SK-N-SH (cell line): ENCODE measurements around the gene SNU13. TPM values are rescaled to one million over a fixed set of nuclear protein-coding genes. Genes with fewer than 3 reads are reported as not detected.
A peak's percentile ranks its signal among the peaks of the same experiment; 100 is the strongest.

Experiments
- CTCF ChIA-PET: fragments of 300-600, 350-600 bp; formaldehyde crosslinking; extraction: SDS; loops from one replicate; lab custom pipeline; 2021; lab: Yijun Ruan, JAX
- POLR2A ChIA-PET: fragments of 350-600 bp; sonication (Branson Sonifier 250); formaldehyde crosslinking; extraction: SDS; loops from one replicate; lab custom pipeline; 2020; ENCODE audit warnings: antibody characterized with exemption, inconsistent platforms; lab: Yijun Ruan, JAX
- DNase-seq: peaks from one replicate; pipeline ENCODE4 v3.0.0; 2012
- H2AFZ ChIP-seq: fragments of 200-600 bp; sonication (generic); 2 replicates; pipeline ENCODE4 v1.8.1; 2016; ENCODE audit warnings: antibody characterized with exemption, mild to moderate bottlenecking, low read depth
- H3F3A ChIP-seq: fragments of 200-600 bp; sonication (generic); replicated peaks from 2 replicates; pipeline ENCODE3; 2016; ENCODE audit warnings: antibody characterized with exemption, mild to moderate bottlenecking; ENCODE audit not compliant: insufficient read depth
- H3K27ac ChIP-seq, 2 experiments: fragments of 200-500 bp in 1 of 2; fragments of 200-600 bp in 1 of 2; sonication (Bioruptor generic) in 1 of 2; sonication (generic), shearing (Covaris generic) in 1 of 2; 2 replicates each; pipeline versions ENCODE4 v1.5.1 to v1.6.1; 2014 to 2016; ENCODE audit warnings: low read depth in 2 of 2, inconsistent platforms in 1 of 2, low read length in 1 of 2, mild to moderate bottlenecking in 1 of 2, mixed read lengths in 1 of 2
- H3K27me3 ChIP-seq: fragments of 200-600 bp; sonication (generic), shearing (Covaris generic); 2 replicates; pipeline ENCODE4 v1.6.1; 2016; ENCODE audit warnings: mixed run types; ENCODE audit not compliant: insufficient read depth
- H3K36me3 ChIP-seq, 2 experiments: fragments of 200-500 bp in 1 of 2; fragments of 200-600 bp in 1 of 2; sonication (Bioruptor generic) in 1 of 2; sonication (generic) in 1 of 2; replicated peaks in 1 of 2; 2 replicates each; pipeline versions ENCODE3 to v1.5.1; 2014 to 2016; ENCODE audit warnings: low read length in 1 of 2, mild to moderate bottlenecking in 1 of 2; ENCODE audit not compliant: insufficient read depth in 2 of 2, control insufficient read depth in 1 of 2
- H3K4me1 ChIP-seq, 2 experiments: fragments of 200-500 bp in 1 of 2; fragments of 200-600 bp in 1 of 2; sonication (Bioruptor generic) in 1 of 2; sonication (generic), shearing (Covaris generic) in 1 of 2; 2 replicates each; pipeline versions ENCODE4 v1.5.1 to v1.6.1; 2014 to 2016; ENCODE audit warnings: low read depth in 1 of 2, low read length in 1 of 2, mixed run types in 1 of 2; ENCODE audit not compliant: insufficient read depth in 2 of 2, control insufficient read depth in 1 of 2
- H3K4me2 ChIP-seq: fragments of 200-600 bp; sonication (generic), shearing (Covaris generic); 2 replicates; pipeline ENCODE4 v1.6.1; 2017; ENCODE audit warnings: mixed run types
- H3K4me3 ChIP-seq, 2 experiments: fragments of 200-500 bp in 1 of 2; fragments of 200-600 bp in 1 of 2; sonication (Bioruptor generic) in 1 of 2; sonication (generic), shearing (Covaris generic) in 1 of 2; 2 replicates each; pipeline versions ENCODE4 v1.5.1 to v1.8.1; 2014 to 2016; ENCODE audit warnings: low read depth in 2 of 2, inconsistent platforms in 1 of 2, low read length in 1 of 2, mild to moderate bottlenecking in 1 of 2, mixed read lengths in 1 of 2, moderate library complexity in 1 of 2
- H3K79me2 ChIP-seq: fragments of 200-600 bp; sonication (generic); 2 replicates; pipeline ENCODE4 v1.8.1; 2017; ENCODE audit warnings: mild to moderate bottlenecking; ENCODE audit not compliant: insufficient read depth
- H3K9ac ChIP-seq: fragments of 200-600 bp; sonication (generic); 2 replicates; pipeline ENCODE4 v1.6.1; 2017; ENCODE audit warnings: mixed run types
- H3K9me2 ChIP-seq: fragments of 200-600 bp; sonication (generic); 2 replicates; pipeline ENCODE4 v1.6.1; 2017; ENCODE audit warnings: mixed run types
- H3K9me3 ChIP-seq: fragments of 200-600 bp; sonication (generic); 2 replicates; pipeline ENCODE4 v1.6.1; 2017; ENCODE audit warnings: mixed run types, mild to moderate bottlenecking, moderate library complexity
- H4K20me1 ChIP-seq: fragments of 200-600 bp; sonication (generic); 2 replicates; pipeline ENCODE4 v1.6.1; 2017; ENCODE audit warnings: mild to moderate bottlenecking, mixed run types; ENCODE audit not compliant: insufficient read depth
- ELF1 ChIP-seq: IDR thresholded peaks from 2 replicates; pipeline ENCODE4 v1.4.0; 2012
- FOXM1 ChIP-seq: IDR thresholded peaks from 2 replicates; pipeline ENCODE4 v1.4.0; 2012; ENCODE audit warnings: low read depth, mild to moderate bottlenecking
- GABPA ChIP-seq: IDR thresholded peaks from 2 replicates; pipeline ENCODE4 v1.4.0; 2012; ENCODE audit warnings: low read depth, mild to moderate bottlenecking
- NFIC ChIP-seq: IDR thresholded peaks from 2 replicates; pipeline ENCODE4 v1.4.0; 2012; ENCODE audit warnings: borderline replicate concordance
- NRF1 ChIP-seq: IDR thresholded peaks from 2 replicates; pipeline ENCODE4 v1.6.1; 2012; ENCODE audit warnings: low read depth, mild to moderate bottlenecking, low read length
- RAD21 ChIP-seq: IDR thresholded peaks from 2 replicates; pipeline ENCODE4 v1.6.1; 2012; ENCODE audit warnings: mild to moderate bottlenecking, low read length
- RXRA ChIP-seq: IDR thresholded peaks from 2 replicates; pipeline ENCODE4 v1.4.0; 2012; ENCODE audit warnings: low read depth, mild to moderate bottlenecking, borderline replicate concordance
- SIN3A ChIP-seq: IDR thresholded peaks from 2 replicates; pipeline ENCODE4 v1.6.1; 2012; ENCODE audit warnings: low read depth, mild to moderate bottlenecking, low read length, moderate library complexity, borderline replicate concordance
- TCF12 ChIP-seq: IDR thresholded peaks from 2 replicates; pipeline ENCODE4 v1.4.0; 2012
- YY1 ChIP-seq: IDR thresholded peaks from 2 replicates; pipeline ENCODE4 v1.4.0; 2012; ENCODE audit warnings: low read depth, mild to moderate bottlenecking
- WGBS: methylation state at CpG from one replicate; pipeline ENCODE4 v1.1.6; 2017; ENCODE audit warnings: low lambda C conversion rate; 5-methylcytosine and 5-hydroxymethylcytosine counted together
- polyA plus RNA-seq, 3 experiments: library from polyadenylated mRNA; depleted of rRNA; stranded (reverse); fragments of >200 nt; gene quantifications; 2 replicates each; pipeline ENCODE4 v1.2.3, GENCODE V29; 2012
- TF ChIP-seq, protein P1 (sequence below): IDR thresholded peaks from 2 replicates; pipeline ENCODE4 v1.4.0; 2012; ENCODE audit warnings: low read depth, borderline replicate concordance
- TF ChIP-seq, protein P2 (sequence below): fragments of 150-350 bp; IDR thresholded peaks from 2 replicates; pipeline ENCODE4 v1.6.1; 2016; ENCODE audit warnings: mild to moderate bottlenecking, low read depth, low read length

SNU13 gene
- polyA plus RNA-seq, 1 of the 3 experiments (the other 2 are of a cell fraction) = 282 TPM

DNA sequence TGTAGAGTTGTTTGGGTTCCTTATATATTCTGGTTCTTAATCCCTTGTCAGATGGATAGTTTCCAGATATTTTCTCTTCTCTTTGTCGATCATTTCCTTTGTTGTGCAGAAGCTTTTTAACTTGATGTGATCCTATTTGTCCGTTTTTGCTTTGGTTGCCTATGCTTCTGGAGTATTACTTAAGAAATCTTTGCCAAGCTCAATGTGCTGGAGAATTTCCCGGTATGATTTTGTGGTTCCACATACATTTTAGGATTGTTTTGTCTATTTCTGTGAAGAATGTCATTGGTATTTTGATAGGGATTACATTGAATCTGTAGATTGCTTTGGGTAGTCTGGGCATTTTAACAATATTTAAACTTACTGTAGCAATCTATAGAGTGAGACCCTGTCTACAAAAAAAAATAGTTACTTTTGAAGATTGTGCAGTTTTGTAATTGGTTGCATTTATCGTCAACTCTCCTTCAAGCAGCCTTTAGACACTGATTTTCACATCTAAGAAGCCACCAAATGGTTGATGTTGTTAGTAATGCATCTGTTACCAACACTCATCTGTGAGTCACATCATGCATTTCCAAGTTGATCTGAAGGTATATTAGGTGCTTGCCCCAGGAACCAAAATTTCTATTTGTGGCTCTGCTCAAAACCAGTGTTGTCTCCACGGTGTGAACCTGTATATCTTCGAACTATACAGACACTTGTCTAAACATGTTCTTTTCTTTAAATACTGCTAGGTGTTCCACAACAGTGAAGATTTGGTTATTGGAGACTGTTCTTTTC is 46.1 kb downstream of the SNU13 start:
- no peaks in the 10 kb centered on the region for H3K27me3 ChIP-seq
- H4K20me1 ChIP-seq = no peaks in the 10 kb centered on the region
- no peak overlapping the region for H3K4me3 ChIP-seq
- TF ChIP-seq NFIC (no peak), FOXM1 (no peak), YY1 (no peak), ELF1 (no peak), SIN3A (no peak), RAD21 (no peak)
- H3F3A ChIP-seq = peaks cover 2% of the 10 kb centered on the region
- no peaks in the 10 kb centered on the region for H3K9me2 ChIP-seq
- H3K9ac ChIP-seq = no peak overlapping the region
- POLR2A ChIA-PET = no interaction called here
- peaks cover 0 to 12% of the 10 kb centered on the region in 2 experiments for H3K36me3 ChIP-seq
- H2AFZ ChIP-seq = no peak overlapping the region
- H3K79me2 ChIP-seq = peaks cover 46% of the 10 kb centered on the region
- CTCF ChIA-PET = no interaction called here
- H3K9me3 ChIP-seq = no peaks in the 10 kb centered on the region
- WGBS = 89% methylated on average over 6 of the region's 6 CpGs
- no peak for DNase-seq
- H3K4me1 ChIP-seq = no peaks in the 10 kb centered on the region
- peak overlapping the region in 1 of 2 experiments; percentile 15; a peak in 1 of 4 replicates for H3K27ac ChIP-seq
- H3K4me2 ChIP-seq = no peak overlapping the region

DNA sequence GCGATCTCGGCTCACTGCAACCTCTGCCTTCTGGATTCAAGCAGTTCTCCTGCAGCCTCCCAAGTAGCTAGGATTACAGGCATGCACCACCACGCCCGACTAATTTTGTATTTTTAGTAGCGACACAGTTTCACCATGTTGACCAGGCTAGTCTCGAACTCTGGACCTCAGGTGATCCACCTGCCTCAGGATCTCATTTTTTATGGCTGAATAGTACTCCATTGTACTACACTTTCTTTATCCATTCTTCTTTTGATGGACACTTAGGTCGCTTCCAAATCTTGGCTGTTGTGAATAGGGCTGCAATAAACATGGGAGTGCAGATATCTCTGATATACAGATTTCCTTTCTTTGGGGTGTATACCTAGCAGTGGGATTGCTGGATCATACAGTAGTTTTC is 46.8 kb downstream of the SNU13 start:
- 100% methylated on average over 7 of the region's 7 CpGs for WGBS
- H4K20me1 ChIP-seq = no peaks in the 10 kb centered on the region
- H2AFZ ChIP-seq = no peak overlapping the region
- no peaks in the 10 kb centered on the region for H3K27me3 ChIP-seq
- peaks cover 2% of the 10 kb centered on the region for H3F3A ChIP-seq
- H3K4me1 ChIP-seq = no peaks in the 10 kb centered on the region
- TF ChIP-seq, protein P1, sequence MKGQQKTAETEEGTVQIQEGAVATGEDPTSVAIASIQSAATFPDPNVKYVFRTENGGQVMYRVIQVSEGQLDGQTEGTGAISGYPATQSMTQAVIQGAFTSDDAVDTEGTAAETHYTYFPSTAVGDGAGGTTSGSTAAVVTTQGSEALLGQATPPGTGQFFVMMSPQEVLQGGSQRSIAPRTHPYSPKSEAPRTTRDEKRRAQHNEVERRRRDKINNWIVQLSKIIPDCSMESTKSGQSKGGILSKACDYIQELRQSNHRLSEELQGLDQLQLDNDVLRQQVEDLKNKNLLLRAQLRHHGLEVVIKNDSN = no peak
- TF ChIP-seq TCF12 (no peak), FOXM1 (no peak), NRF1 (no peak), GABPA (no peak), RXRA (no peak)
- TF ChIP-seq, protein P2, sequence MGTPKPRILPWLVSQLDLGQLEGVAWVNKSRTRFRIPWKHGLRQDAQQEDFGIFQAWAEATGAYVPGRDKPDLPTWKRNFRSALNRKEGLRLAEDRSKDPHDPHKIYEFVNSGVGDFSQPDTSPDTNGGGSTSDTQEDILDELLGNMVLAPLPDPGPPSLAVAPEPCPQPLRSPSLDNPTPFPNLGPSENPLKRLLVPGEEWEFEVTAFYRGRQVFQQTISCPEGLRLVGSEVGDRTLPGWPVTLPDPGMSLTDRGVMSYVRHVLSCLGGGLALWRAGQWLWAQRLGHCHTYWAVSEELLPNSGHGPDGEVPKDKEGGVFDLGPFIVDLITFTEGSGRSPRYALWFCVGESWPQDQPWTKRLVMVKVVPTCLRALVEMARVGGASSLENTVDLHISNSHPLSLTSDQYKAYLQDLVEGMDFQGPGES = no peak
- H3K36me3 ChIP-seq = peaks cover 0 to 15% of the 10 kb centered on the region in 2 experiments
- H3K4me2 ChIP-seq = no peak overlapping the region
- no peak for DNase-seq
- peak overlapping the region in 1 of 2 experiments; percentile 15; a peak in 1 of 4 replicates for H3K27ac ChIP-seq
- no peaks in the 10 kb centered on the region for H3K9me3 ChIP-seq
- H3K9me2 ChIP-seq = no peaks in the 10 kb centered on the region
- peaks cover 48% of the 10 kb centered on the region for H3K79me2 ChIP-seq
- CTCF ChIA-PET = no interaction called here
- H3K4me3 ChIP-seq = no peak overlapping the region
- POLR2A ChIA-PET = no interaction called here
- H3K9ac ChIP-seq = no peak overlapping the region
